Activated T-cell treated with anti-CD3 and anti-CD28 coated beads, Interleukin-2, amount 50 U/mL, for 72 hours (primary cell): ENCODE measurements around the gene ADCY2. TPM values are rescaled to one million over a fixed set of nuclear protein-coding genes. Genes with fewer than 3 reads are reported as not detected.

Source experiments
- ATAC-seq, 2 donors: fragments of 150-1000 bp; cut with Tn5 transposase; replicated peaks in 1 of 2; 2 replicates each; pipeline ENCODE4 v1.10.0; 2021; ENCODE audit warnings: moderate library complexity in 2 of 2, mild to moderate bottlenecking in 1 of 2
- DNase-seq, 2 donors: peaks; one replicate each; pipeline ENCODE4 v3.0.0; 2021 to 2022; ENCODE audit warnings: mixed read lengths in 1 of 2
- H3K27ac Mint-ChIP-seq: one replicate; pipeline ENCODE4 v1.8.0; 2022; ENCODE audit warnings: mild to moderate bottlenecking, moderate library complexity, mixed read lengths
- H3K27me3 Mint-ChIP-seq: one replicate; pipeline ENCODE4 v1.8.0; 2022; ENCODE audit warnings: low read depth, mixed read lengths
- H3K36me3 Mint-ChIP-seq, 2 donors: one replicate each; pipeline ENCODE4 v1.8.0; 2022; ENCODE audit warnings: mixed read lengths in 2 of 2, mild to moderate bottlenecking in 1 of 2; ENCODE audit not compliant: insufficient read depth in 2 of 2
- H3K4me1 Mint-ChIP-seq: one replicate; pipeline ENCODE4 v1.8.0; 2022; ENCODE audit warnings: low read depth, mixed read lengths
- H3K4me3 Mint-ChIP-seq, 2 donors: one replicate each; pipeline ENCODE4 v1.8.0; 2022; ENCODE audit warnings: mild to moderate bottlenecking in 2 of 2, mixed read lengths in 2 of 2, moderate library complexity in 2 of 2
- H3K9me3 Mint-ChIP-seq, 2 donors: one replicate each; pipeline ENCODE4 v1.8.0; 2022; ENCODE audit warnings: mixed read lengths in 2 of 2
- total RNA-seq, 2 donors: library from RNA; stranded (reverse); gene quantifications; one replicate each; pipeline ENCODE4 v1.2.3, GENCODE V29; 2022

The ADCY2 gene
- total RNA-seq, 2 donors from 2014 or later = not detected

DNA sequence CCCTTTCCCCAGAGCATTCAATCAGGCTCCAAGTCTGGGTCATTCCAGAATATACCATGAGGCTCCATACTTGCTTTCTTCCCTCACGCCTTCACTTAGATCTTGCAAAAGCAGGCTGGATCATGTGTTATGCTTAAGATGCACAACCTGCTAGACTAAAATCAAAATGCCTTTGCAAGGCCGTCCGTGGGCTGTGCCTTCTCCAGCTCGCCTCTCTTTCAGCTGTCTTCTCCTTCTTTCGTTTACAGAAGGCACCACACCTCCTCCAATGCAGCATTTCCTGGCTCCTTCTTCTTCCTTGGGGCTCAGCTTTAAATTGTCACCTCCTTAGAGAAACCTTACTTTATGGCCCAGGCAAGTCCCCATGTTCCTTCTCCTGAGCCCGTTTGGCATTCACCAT is 150.6 kb downstream of the ADCY2 start:
- Mint-ChIP-seq H3K4me3 (no peak overlapping the region), H3K36me3 (no peaks in the 10 kb centered on the region), H3K27ac (no peak overlapping the region), H3K27me3 (no peaks in the 10 kb centered on the region), H3K9me3 (peaks cover 2 to 4% of the 10 kb centered on the region in 2 donors), H3K4me1 (no peaks in the 10 kb centered on the region)
- DNase-seq = no peak
- no peak for ATAC-seq

DNA sequence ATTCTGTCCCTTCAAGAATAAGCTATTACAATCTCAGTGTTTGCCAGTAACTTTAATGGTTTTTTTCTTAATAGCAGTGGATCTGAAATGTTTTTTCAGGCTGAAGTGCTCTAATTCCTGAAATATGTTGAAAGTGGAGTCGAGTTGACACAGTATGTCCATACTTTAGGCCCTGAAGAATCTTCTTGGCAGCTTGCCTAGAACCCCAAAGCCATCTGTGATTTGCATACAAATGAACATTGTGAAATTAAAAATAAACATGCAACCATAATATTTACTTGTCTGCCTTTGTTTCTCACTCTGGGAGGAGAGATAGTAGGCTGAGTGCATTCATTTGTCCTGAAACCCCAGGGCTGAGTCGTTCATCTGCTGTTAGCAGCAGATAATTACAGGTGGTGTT is 152.7 kb downstream of the ADCY2 start:
- ATAC-seq (no peak), DNase-seq (no peak)
- no peak overlapping the region for H3K27ac Mint-ChIP-seq
- no peaks in the 10 kb centered on the region for H3K36me3 Mint-ChIP-seq
- no peaks in the 10 kb centered on the region for H3K4me1 Mint-ChIP-seq
- no peaks in the 10 kb centered on the region for H3K27me3 Mint-ChIP-seq
- peaks cover 2 to 3% of the 10 kb centered on the region in 2 donors for H3K9me3 Mint-ChIP-seq
- no peak overlapping the region for H3K4me3 Mint-ChIP-seq

DNA sequence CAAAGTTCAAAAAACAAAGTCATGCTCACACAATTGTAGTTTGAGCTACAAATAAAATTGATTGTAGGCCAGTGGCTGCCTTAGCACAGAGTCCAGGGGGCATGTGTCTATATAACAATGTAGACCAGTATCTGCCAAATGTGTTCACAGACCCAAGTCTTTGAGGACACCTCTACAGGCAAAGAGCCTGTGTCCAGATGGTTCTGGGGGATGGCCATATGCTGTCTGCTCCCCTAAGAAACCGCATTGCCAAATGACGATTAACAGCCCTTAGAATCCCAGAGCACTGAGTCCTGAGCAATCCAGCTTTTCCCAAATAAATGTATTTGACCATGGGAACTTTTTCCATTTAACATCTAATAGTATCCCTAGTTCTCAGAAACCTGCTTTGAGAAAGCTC is 169.6 kb downstream of the ADCY2 start:
- ATAC-seq = no peak

DNA sequence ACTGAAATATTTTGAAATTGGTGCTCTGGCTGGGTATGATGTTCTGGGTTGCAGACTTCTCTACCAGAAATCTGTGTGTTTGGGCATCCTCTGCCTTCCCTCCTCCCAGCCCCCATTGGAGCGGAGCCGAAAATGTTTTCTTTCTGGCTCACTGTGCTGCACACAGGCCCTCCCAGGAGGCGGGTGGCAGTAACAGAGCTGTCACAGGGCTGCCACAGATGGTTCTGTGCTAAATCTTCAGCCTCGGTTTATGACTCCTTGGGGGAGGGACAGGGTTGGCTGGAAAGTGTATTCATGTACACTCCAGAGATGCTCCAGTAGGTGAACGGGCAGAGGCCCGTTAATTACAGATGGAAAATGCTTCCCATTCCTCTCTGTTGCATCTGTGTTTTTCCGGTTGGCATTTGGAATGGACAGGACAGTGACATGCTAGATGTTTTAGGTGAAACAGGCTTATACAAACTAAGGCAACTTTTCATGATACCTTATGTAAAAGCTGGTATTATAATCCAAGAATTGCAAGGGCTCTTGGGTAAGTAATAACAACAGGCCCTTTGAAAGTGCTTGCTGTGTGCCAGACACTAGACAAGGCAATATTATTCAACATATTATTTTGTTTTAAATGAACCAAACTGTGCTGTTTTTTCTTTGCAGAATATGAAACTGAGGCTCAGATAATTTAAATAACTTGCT is 180.2 kb downstream of the ADCY2 start:
- Mint-ChIP-seq H3K27me3 (peaks cover 6% of the 10 kb centered on the region), H3K36me3 (no peaks in the 10 kb centered on the region), H3K27ac (no peak overlapping the region), H3K4me1 (no peaks in the 10 kb centered on the region), H3K4me3 (no peak overlapping the region), H3K9me3 (peaks cover 0 to 3% of the 10 kb centered on the region in 2 donors)
- no peak for ATAC-seq
- no peak for DNase-seq

More for the DNA sequence above, 169.6 kb downstream of the ADCY2 start:
- Mint-ChIP-seq H3K27me3 (no peaks in the 10 kb centered on the region), H3K36me3 (no peaks in the 10 kb centered on the region), H3K4me3 (no peak overlapping the region), H3K4me1 (no peaks in the 10 kb centered on the region), H3K27ac (no peak overlapping the region), H3K9me3 (peaks cover 0 to 3% of the 10 kb centered on the region in 2 donors)
- no peak for DNase-seq

DNA sequence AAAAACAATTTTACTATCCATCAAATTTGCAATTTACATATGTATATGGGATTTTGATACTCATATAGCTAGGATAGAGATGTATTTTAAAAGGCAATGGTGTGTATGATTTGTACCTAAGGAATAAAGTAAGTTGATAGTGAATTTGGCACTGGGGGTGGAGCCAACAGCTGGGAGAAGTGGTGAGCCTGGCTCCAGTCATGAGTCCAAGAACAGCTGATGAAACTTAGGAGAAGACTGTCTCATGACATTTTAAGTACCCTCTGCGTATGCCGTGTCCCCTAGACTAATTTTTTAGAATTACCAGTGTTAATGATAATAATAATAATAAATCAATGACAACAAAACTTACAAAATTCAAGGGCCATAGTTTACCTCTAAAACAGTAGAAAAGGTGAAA is 181.4 kb downstream of the ADCY2 start:
- Mint-ChIP-seq H3K27me3 (peaks cover 6% of the 10 kb centered on the region), H3K36me3 (no peaks in the 10 kb centered on the region), H3K4me3 (no peak overlapping the region), H3K4me1 (no peaks in the 10 kb centered on the region), H3K9me3 (peaks cover 0 to 3% of the 10 kb centered on the region in 2 donors), H3K27ac (no peak overlapping the region)
- no peak for ATAC-seq
- DNase-seq = no peak

DNA sequence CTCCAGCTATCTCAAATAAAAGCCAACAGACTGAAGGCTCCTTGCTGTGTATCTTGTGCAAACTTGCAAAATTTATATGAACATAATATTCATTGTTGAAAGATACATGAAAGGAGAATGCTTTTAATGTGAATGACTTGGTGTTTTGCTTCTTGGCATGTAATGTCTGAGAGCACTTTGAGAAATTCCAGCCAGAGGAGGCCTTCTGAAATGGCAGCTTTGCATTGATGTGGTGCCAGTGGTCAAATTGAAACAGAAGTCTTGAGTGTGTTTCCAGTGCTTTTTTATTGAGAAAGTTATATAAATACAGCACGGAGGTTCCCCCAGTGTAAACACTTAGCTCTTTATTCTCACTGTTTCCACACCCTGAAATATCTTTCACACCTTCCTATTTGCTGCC is 182.1 kb downstream of the ADCY2 start:
- peaks cover 6% of the 10 kb centered on the region for H3K27me3 Mint-ChIP-seq
- no peak for ATAC-seq
- H3K4me3 Mint-ChIP-seq = no peak overlapping the region
- DNase-seq = no peak
- H3K9me3 Mint-ChIP-seq = no peaks in the 10 kb centered on the region
- H3K27ac Mint-ChIP-seq = no peak overlapping the region
- no peaks in the 10 kb centered on the region for H3K36me3 Mint-ChIP-seq
- no peaks in the 10 kb centered on the region for H3K4me1 Mint-ChIP-seq

DNA sequence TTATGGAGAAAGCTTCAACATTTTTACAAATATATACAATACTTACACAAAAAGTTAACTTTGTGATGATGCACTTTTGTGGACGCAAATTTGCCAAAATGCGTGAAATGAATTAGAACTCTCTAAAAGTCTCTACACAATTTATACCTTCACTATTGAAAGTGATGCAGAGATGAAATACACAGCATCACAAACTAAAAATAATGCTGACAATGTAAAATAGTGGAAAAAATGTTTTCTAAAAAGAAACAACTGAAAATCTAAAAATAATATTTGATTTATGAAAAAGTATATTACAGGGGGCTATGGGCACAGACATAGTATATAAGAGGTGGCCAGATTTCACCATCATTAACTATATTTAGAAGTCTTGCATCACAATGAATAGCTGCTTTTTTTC is 188.8 kb downstream of the ADCY2 start:
- H3K4me3 Mint-ChIP-seq = no peak overlapping the region
- no peak for ATAC-seq

DNA sequence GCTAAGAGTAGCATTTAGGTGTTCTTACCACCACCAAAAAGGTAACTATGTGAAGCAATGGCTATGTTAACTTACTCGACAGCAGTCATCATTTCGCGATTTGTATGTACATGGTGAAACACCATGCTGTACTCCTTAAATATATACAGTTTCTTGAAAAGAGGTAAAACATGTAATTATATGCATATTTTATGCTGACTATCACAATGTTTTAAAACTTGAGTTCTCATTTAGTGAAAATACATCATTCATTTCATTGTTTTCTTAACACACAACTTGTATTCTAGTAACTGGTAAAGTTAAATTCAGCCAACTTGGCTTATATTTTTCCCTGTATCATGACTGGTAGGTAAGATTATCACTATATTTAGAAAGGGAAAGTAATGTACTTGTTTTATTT is 189.9 kb downstream of the ADCY2 start:
- H3K4me1 Mint-ChIP-seq = no peaks in the 10 kb centered on the region
- no peaks in the 10 kb centered on the region for H3K36me3 Mint-ChIP-seq
- H3K27me3 Mint-ChIP-seq = peaks cover 3% of the 10 kb centered on the region
- no peak overlapping the region for H3K27ac Mint-ChIP-seq
- H3K9me3 Mint-ChIP-seq = no peaks in the 10 kb centered on the region
- ATAC-seq = no peak
- H3K4me3 Mint-ChIP-seq = no peak overlapping the region
- DNase-seq = no peak

More for the DNA sequence above, 188.8 kb downstream of the ADCY2 start:
- DNase-seq = no peak
- Mint-ChIP-seq H3K9me3 (no peaks in the 10 kb centered on the region), H3K4me1 (no peaks in the 10 kb centered on the region), H3K36me3 (no peaks in the 10 kb centered on the region), H3K27me3 (peaks cover 6% of the 10 kb centered on the region), H3K27ac (no peak overlapping the region)

DNA sequence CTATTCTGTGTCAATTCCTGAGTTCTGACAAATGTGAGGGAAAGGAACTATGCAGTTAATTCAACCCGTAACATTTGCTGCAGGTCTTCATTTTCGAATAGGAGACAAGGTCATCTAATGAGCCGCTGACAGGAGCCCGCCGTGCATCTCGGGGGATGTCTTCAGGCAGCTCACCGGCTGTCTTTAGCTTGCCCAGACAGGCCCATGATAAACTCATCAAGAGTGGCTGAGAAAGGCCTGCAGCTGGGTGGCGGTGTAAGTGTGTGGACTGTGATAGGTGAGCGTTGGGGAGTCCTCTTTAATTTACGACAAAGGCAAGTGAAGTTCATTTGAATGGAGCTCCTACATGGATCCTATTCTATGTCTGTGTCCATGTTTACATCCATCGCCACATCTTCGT is 190.5 kb downstream of the ADCY2 start:
- H3K27ac Mint-ChIP-seq = no peak overlapping the region
- H3K4me3 Mint-ChIP-seq = no peak overlapping the region
- H3K27me3 Mint-ChIP-seq = no peaks in the 10 kb centered on the region
- ATAC-seq (no peak), DNase-seq (no peak)
- no peaks in the 10 kb centered on the region for H3K9me3 Mint-ChIP-seq
- H3K4me1 Mint-ChIP-seq = no peaks in the 10 kb centered on the region
- no peaks in the 10 kb centered on the region for H3K36me3 Mint-ChIP-seq

DNA sequence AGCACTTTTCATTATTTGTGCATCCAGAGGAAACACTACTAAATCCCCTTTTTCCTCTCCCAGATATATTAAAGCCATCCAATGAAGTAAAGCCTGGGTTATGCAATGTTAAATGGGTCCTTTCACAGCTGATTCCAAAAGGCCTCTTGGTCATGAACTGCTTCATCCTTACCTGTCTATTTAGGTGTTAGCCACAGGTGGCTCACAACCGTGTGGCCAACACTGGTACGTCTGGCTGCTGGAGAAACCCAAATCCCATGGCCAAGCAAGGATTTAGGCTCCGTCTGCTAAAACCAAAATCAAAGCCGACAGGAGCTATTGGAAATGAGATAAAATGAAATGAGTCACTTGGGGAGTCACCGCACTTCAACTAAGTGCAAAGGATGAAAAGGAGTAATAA is 193.9 kb downstream of the ADCY2 start:
- no peak for ATAC-seq
- Mint-ChIP-seq H3K27me3 (no peaks in the 10 kb centered on the region), H3K4me3 (no peak overlapping the region), H3K4me1 (no peaks in the 10 kb centered on the region), H3K9me3 (no peaks in the 10 kb centered on the region), H3K27ac (no peak overlapping the region), H3K36me3 (no peaks in the 10 kb centered on the region)
- no peak for DNase-seq

DNA sequence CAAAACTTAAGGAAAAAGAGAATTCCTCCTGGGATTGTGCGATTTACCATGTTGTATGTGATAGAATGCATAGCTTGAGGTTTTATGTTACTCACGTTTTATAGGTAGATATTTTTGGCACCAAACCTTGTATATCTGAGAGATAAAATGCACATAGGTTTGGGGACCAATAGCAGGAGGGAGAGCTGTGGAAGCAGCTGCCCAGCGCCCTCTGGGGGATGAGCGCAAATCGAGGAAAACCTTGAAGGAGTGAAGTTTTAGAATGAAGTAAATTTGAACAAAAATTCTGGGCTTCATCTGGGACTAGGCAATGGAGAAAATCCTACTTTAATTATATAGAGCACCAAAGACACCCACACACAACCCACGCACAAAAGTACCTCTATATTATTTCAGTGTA is 197.0 kb downstream of the ADCY2 start:
- Mint-ChIP-seq H3K4me3 (no peak overlapping the region), H3K9me3 (no peaks in the 10 kb centered on the region), H3K27me3 (no peaks in the 10 kb centered on the region), H3K27ac (no peak overlapping the region), H3K36me3 (no peaks in the 10 kb centered on the region), H3K4me1 (no peaks in the 10 kb centered on the region)
- ATAC-seq = no peak
- DNase-seq = no peak

DNA sequence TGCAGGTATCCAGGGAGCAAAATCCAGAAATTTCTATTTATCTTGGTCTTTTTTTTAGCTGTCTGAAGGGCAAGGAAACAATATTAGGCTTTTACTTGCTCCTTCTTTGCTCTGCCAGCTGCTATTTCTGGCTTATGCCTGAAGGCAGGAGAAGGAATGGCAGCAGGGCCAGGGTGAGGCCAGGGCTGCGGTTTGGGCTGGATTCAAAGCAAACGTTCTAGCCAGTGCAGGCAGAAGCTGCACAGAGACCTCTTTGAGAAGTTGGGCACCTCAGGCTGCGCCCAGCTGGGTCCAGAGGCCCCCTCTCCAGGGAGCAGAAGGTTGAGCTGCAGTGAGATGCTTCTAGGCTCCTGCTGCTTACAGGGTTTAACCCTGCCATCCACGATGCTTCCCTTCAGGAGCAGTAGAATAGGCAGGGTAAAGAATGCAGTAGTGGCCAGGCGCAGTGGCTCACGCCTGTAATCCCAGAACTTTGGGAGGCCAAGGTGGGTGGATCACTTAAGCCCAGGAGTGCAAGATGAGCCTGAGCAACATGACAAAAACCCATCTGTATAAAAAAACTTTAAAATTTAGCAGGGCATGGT is 201.2 kb downstream of the ADCY2 start:
- ATAC-seq = no peak
- Mint-ChIP-seq H3K36me3 (no peaks in the 10 kb centered on the region), H3K4me1 (no peaks in the 10 kb centered on the region), H3K9me3 (peaks cover 5 to 6% of the 10 kb centered on the region in 2 donors), H3K4me3 (no peak overlapping the region), H3K27ac (no peak overlapping the region), H3K27me3 (no peaks in the 10 kb centered on the region)
- DNase-seq = no peak

DNA sequence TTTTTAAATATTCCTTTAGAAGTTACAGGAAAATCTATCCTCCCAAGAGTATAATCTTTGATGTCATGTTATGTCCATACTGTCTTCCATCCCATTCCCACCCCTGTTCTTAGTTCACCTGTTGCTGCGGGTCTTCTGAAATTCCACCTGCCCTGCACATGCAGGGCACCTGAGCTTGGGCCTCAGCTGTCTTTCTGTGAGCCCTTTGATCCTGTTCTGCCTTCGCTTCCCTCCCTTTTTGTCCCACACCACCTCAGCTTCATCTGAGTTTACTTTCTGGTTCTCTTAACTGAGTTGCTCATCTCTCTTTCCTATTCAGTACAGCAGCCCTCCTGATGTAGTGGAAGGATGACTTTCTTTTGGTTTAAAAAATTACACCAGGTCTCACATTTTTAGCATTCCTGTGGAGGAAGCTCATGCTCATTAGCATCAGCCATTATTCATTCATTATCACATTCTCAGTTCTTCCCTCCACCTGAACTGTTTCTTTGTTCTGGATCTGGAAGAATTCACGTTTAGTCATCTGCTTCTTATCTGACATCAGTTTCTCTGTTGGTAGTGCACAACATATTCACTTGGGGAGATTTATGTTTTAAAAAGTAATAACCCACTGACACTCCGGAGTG is 211.0 kb downstream of the ADCY2 start:
- no peaks in the 10 kb centered on the region for H3K4me1 Mint-ChIP-seq
- H3K36me3 Mint-ChIP-seq = peaks cover 0 to 2% of the 10 kb centered on the region in 2 donors
- no peak overlapping the region for H3K27ac Mint-ChIP-seq
- peaks cover 10% of the 10 kb centered on the region for H3K27me3 Mint-ChIP-seq
- ATAC-seq (no peak), DNase-seq (no peak)
- H3K9me3 Mint-ChIP-seq = peaks cover 0 to 12% of the 10 kb centered on the region in 2 donors
- no peak overlapping the region for H3K4me3 Mint-ChIP-seq
